Naive thymus-derived CD4-positive, alpha-beta T cell (primary cell): ENCODE measurements around the gene SHISA9. TPM values are rescaled to one million over a fixed set of nuclear protein-coding genes. Genes with fewer than 3 reads are reported as not detected.

Source experiments
- ATAC-seq: fragments of 150-1000 bp; cut with Tn5 transposase; 2 replicates; pipeline ENCODE4 v1.10.0; 2021; ENCODE audit warnings: mild to moderate bottlenecking, moderate library complexity
- CTCF ChIA-PET: fragments of 350-600 bp; sonication (Branson Sonifier 250); formaldehyde crosslinking; loops from one replicate; lab custom pipeline; 2021; ENCODE audit warnings: antibody characterized with exemption; lab: Charles Lee
- POLR2A ChIA-PET: fragments of 350-600 bp; sonication (Branson Sonifier 250); formaldehyde crosslinking; loops from one replicate; lab custom pipeline; 2021; ENCODE audit warnings: antibody characterized with exemption, inconsistent platforms; lab: Charles Lee
- DNase-seq, 9 donors: peaks; one replicate each; pipeline versions ENCODE4 v3.0.0 to v3.0.0-alpha.2; 2020 to 2022; ENCODE audit warnings: mixed read lengths in 1 of 9
- H3K27ac ChIP-seq: one replicate; pipeline ENCODE4 v1.7.0; 2013; ENCODE audit warnings: mild to moderate bottlenecking, low read depth, low read length, moderate library complexity
- H3K27me3 ChIP-seq, 2 donors: one replicate each; pipeline ENCODE4 v1.7.0; 2013; ENCODE audit warnings: low read length in 2 of 2, mild to moderate bottlenecking in 2 of 2, moderate library complexity in 2 of 2; ENCODE audit not compliant: control insufficient read depth in 2 of 2, insufficient read depth in 2 of 2
- H3K36me3 ChIP-seq, 3 experiments: 1 replicate in 2 of 3; 2 replicates in 1 of 3; pipeline ENCODE4 v1.7.0; 2013; ENCODE audit warnings: low read length in 3 of 3, mild to moderate bottlenecking in 3 of 3, moderate library complexity in 1 of 3; ENCODE audit not compliant: insufficient read depth in 3 of 3, control insufficient read depth in 2 of 3
- H3K4me1 ChIP-seq, 2 donors: one replicate each; pipeline ENCODE4 v1.7.0; 2013; ENCODE audit warnings: low read length in 2 of 2, mild to moderate bottlenecking in 2 of 2, moderate library complexity in 1 of 2; ENCODE audit not compliant: control insufficient read depth in 2 of 2, insufficient read depth in 2 of 2
- H3K4me3 ChIP-seq: 2 replicates; pipeline ENCODE4 v1.7.0; 2013; ENCODE audit warnings: mild to moderate bottlenecking, low read length
- H3K9me3 ChIP-seq, 3 experiments: 1 replicate in 2 of 3; 2 replicates in 1 of 3; pipeline ENCODE4 v1.7.0; 2013; ENCODE audit warnings: low read length in 3 of 3; ENCODE audit not compliant: control insufficient read depth in 2 of 3
- H3K27ac Mint-ChIP-seq, 9 donors: one replicate each; pipeline ENCODE4 v1.8.0; 2020 to 2022; ENCODE audit warnings: mixed read lengths in 9 of 9, mild to moderate bottlenecking in 8 of 9, moderate library complexity in 5 of 9, inconsistent platforms in 2 of 9
- H3K27me3 Mint-ChIP-seq, 5 donors: one replicate each; pipeline ENCODE4 v1.8.0; 2021 to 2022; ENCODE audit warnings: mixed read lengths in 5 of 5, mild to moderate bottlenecking in 1 of 5
- H3K36me3 Mint-ChIP-seq, 5 donors: one replicate each; pipeline ENCODE4 v1.8.0; 2020 to 2022; ENCODE audit warnings: mixed read lengths in 5 of 5, mild to moderate bottlenecking in 3 of 5, inconsistent platforms in 1 of 5
- H3K4me1 Mint-ChIP-seq, 7 donors: one replicate each; pipeline ENCODE4 v1.8.0; 2020 to 2022; ENCODE audit warnings: mixed read lengths in 7 of 7, mild to moderate bottlenecking in 3 of 7, inconsistent platforms in 1 of 7
- H3K4me3 Mint-ChIP-seq, 10 donors: one replicate each; pipeline ENCODE4 v1.8.0; 2020 to 2022; ENCODE audit warnings: mild to moderate bottlenecking in 10 of 10, mixed read lengths in 10 of 10, moderate library complexity in 6 of 10, inconsistent platforms in 2 of 10
- H3K9me3 Mint-ChIP-seq, 11 donors: one replicate each; pipeline ENCODE4 v1.8.0; 2020 to 2022; ENCODE audit warnings: mixed read lengths in 11 of 11, mild to moderate bottlenecking in 4 of 11, inconsistent platforms in 1 of 11, moderate library complexity in 1 of 11
- intact Hi-C, 2 donors: fragments of 100-400 bp; cut with micrococcal nuclease; formaldehyde crosslinking; loops; one replicate each; pipeline ENCODE4 v1.15.1; 2023
- polyA plus RNA-seq, 2 donors: library from polyadenylated mRNA; unstranded; fragments of 300-500 nt; fragmentation: Illumina TruSeq; gene quantifications; one replicate each; pipeline ENCODE4 v1.2.3, GENCODE V29; 2021
- total RNA-seq, 6 experiments: library from RNA in 5 of 6; stranded (reverse) in 5 of 6; gene quantifications; 1 replicate in 5 of 6; 2 replicates in 1 of 6; pipeline ENCODE4 v1.2.3 and lab custom pipeline; 2021 to 2026

SHISA9 gene
- total and polyA plus RNA-seq, 7 experiments from 2014 or later, result 0.05 TPM; not detected in 6

DNA sequence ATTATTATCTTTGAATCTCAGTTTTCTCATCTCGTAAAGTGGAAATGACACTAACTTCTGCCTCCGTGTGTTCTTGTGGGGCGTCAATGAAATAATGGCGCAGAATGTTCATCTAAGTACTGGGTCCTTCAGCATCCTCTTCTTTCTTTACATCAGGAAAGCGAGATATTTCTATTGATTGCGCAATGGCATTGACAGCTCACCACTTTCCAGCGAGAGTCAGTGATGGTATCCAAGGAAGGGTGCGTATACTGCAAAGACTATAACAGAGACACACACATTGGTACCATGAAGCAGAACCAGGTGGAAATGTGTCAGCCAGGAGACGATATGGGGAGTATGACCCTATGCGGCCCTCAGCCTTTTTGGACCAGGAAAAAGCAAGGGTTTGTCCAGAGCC is 162.1 kb downstream of the SHISA9 start:
- Histone ChIP-seq H3K9me3 (no peaks in the 10 kb centered on the region), H3K27me3 (no peaks in the 10 kb centered on the region), H3K4me3 (no peak overlapping the region), H3K4me1 (no peaks in the 10 kb centered on the region), H3K27ac (no peak overlapping the region), H3K36me3 (no peaks in the 10 kb centered on the region)
- H3K4me3 Mint-ChIP-seq, result no peak overlapping the region
- no peaks in the 10 kb centered on the region for H3K4me1 Mint-ChIP-seq
- peaks cover 0 to 5% (median 0%) of the 10 kb centered on the region in 5 donors for H3K36me3 Mint-ChIP-seq
- intact Hi-C loops, result no loop called here
- DNase-seq (no peak), ATAC-seq (no peak)
- ChIA-PET CTCF (no interaction called here), POLR2A (no interaction called here)
- peaks cover 0 to 23% (median 3%) of the 10 kb centered on the region in 5 donors for H3K27me3 Mint-ChIP-seq
- H3K27ac Mint-ChIP-seq, result no peak overlapping the region
- H3K9me3 Mint-ChIP-seq, result peaks cover 0 to 28% (median 12%) of the 10 kb centered on the region in 11 donors

DNA sequence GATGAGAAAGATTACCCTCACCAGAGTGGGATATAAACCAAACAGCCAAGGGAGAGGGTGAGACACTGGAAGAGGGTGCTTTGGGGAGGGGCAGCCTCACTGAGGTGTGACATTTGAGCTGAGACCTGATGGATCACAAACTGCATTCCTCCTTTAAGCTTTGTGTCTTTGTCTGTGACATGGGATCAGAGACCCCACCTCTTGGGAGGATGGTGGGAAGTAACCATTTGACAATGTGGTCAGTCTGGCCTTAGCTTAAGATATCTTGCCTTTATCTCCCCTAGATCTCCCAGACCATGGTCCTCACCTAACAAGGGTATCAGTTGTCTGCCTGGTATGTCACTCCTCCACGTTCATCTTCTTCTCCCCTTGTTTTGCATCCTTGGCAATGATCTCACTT is 163.4 kb downstream of the SHISA9 start:
- DNase-seq (no peak), ATAC-seq (no peak)
- Histone ChIP-seq H3K4me1 (no peaks in the 10 kb centered on the region), H3K27ac (no peak overlapping the region), H3K36me3 (no peaks in the 10 kb centered on the region), H3K4me3 (no peak overlapping the region), H3K27me3 (no peaks in the 10 kb centered on the region), H3K9me3 (no peaks in the 10 kb centered on the region)
- Mint-ChIP-seq H3K36me3 (peaks cover 0 to 5% (median 0%) of the 10 kb centered on the region in 5 donors), H3K27me3 (peaks cover 0 to 21% (median 3%) of the 10 kb centered on the region in 5 donors), H3K4me1 (no peaks in the 10 kb centered on the region), H3K27ac (no peak overlapping the region), H3K4me3 (no peak overlapping the region), H3K9me3 (peaks cover 0 to 28% (median 14%) of the 10 kb centered on the region in 11 donors)
- ChIA-PET CTCF (no interaction called here), POLR2A (no interaction called here)
- intact Hi-C loops, result no loop called here

DNA sequence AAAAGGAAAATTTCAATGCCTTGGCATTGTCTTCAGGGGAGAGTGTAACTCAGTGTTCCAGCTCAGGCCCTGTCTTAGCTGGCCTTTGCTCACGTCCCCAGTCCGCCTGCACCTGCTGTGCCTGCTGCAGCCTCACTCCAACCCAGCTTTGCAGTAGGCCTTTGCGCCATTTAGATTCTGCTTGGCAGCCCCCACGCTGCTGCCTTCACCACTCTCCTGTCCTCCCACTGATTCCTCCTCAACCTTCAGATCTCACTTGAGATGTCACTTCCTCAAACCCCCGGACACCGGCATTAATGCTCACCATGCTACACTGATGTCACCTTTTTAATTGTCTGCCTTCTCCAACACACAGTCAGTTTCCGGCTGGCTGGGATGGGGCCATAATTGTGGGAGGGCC is 166.2 kb downstream of the SHISA9 start:
- no peak overlapping the region for H3K27ac ChIP-seq
- H3K4me3 ChIP-seq, result no peak overlapping the region
- Mint-ChIP-seq H3K4me1 (no peaks in the 10 kb centered on the region), H3K4me3 (no peak overlapping the region), H3K9me3 (peaks cover 0 to 30% (median 14%) of the 10 kb centered on the region in 11 donors), H3K27me3 (peaks cover 0 to 34% (median 3%) of the 10 kb centered on the region in 5 donors), H3K27ac (no peak overlapping the region), H3K36me3 (peaks cover 0 to 5% (median 0%) of the 10 kb centered on the region in 5 donors)
- ATAC-seq (no peak), DNase-seq (no peak)
- H3K27me3 ChIP-seq, result no peaks in the 10 kb centered on the region
- no peaks in the 10 kb centered on the region for H3K4me1 ChIP-seq
- CTCF ChIA-PET, result no interaction called here
- intact Hi-C loops, result no loop called here
- POLR2A ChIA-PET, result no interaction called here
- no peaks in the 10 kb centered on the region for H3K9me3 ChIP-seq
- H3K36me3 ChIP-seq, result no peaks in the 10 kb centered on the region

DNA sequence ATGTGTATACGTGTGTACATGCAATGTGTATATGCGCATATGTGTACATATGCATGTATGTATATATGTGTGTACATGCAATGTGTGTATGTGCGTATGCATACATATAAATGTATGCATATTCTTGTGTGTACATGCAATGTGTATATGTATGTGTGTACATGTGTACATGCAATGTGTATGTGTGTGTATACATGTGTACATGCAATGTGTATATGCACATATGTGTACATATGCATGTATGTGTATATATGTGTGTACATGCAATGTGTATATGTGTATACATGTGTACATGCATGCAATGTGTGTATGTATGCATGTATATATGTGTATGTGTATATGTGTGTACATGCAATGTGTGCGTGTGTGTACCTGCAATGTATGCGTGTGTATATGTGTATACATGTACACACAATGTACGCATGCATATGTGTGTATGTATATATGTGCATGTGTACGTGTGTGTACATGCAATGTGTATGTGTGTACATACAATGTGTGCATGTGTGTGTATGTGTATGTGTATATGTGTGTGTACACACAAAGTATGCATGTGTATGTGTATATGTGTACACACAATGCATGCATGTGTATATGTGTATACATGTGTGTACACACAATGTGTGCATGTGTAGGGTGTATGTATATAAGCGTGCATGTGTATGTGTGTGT is 167.7 kb downstream of the SHISA9 start:
- Mint-ChIP-seq H3K9me3 (peaks cover 0 to 34% (median 14%) of the 10 kb centered on the region in 11 donors), H3K4me3 (no peak overlapping the region), H3K36me3 (peaks cover 0 to 5% (median 0%) of the 10 kb centered on the region in 5 donors), H3K27ac (no peak overlapping the region), H3K4me1 (no peaks in the 10 kb centered on the region), H3K27me3 (peaks cover 0 to 40% (median 9%) of the 10 kb centered on the region in 5 donors)
- Histone ChIP-seq H3K36me3 (no peaks in the 10 kb centered on the region), H3K9me3 (no peaks in the 10 kb centered on the region), H3K4me3 (no peak overlapping the region), H3K4me1 (no peaks in the 10 kb centered on the region), H3K27ac (no peak overlapping the region), H3K27me3 (no peaks in the 10 kb centered on the region)
- intact Hi-C loops, result no loop called here
- CTCF ChIA-PET, result no interaction called here
- ATAC-seq, result no peak
- POLR2A ChIA-PET, result no interaction called here
- no peak for DNase-seq

DNA sequence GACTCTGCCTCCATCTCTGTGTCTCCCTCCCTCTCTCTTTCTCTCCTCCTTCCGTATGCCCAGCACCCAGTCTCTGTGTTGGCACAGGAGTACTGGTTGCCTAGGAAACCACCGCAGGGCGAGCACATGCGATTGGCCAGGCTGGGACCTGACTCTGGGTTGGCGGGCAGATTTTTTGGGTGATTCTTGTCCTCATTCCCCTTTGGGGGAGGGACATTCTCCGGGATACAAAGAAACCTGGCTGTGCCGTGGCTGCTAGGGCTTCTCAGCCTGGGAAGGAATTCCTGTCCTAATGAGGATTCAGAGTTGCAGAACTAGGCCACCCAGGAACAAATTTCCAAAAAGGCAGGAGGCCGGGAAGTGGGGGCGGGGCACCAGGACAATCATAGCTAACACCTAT is 168.9 kb downstream of the SHISA9 start:
- no peak for ATAC-seq
- Histone ChIP-seq H3K4me1 (no peaks in the 10 kb centered on the region), H3K36me3 (no peaks in the 10 kb centered on the region), H3K27me3 (no peaks in the 10 kb centered on the region), H3K4me3 (no peak overlapping the region), H3K27ac (no peak overlapping the region), H3K9me3 (no peaks in the 10 kb centered on the region)
- Mint-ChIP-seq H3K36me3 (peaks cover 0 to 5% (median 0%) of the 10 kb centered on the region in 5 donors), H3K4me3 (no peak overlapping the region), H3K27ac (peak overlapping the region in 1 of 9 donors; percentile 14), H3K9me3 (peaks cover 0 to 34% (median 13%) of the 10 kb centered on the region in 11 donors), H3K27me3 (peaks cover 0 to 40% (median 9%) of the 10 kb centered on the region in 5 donors), H3K4me1 (no peaks in the 10 kb centered on the region)
- ChIA-PET POLR2A (no interaction called here), CTCF (no interaction called here)
- no peak for DNase-seq
- intact Hi-C loops, result no loop called here

DNA sequence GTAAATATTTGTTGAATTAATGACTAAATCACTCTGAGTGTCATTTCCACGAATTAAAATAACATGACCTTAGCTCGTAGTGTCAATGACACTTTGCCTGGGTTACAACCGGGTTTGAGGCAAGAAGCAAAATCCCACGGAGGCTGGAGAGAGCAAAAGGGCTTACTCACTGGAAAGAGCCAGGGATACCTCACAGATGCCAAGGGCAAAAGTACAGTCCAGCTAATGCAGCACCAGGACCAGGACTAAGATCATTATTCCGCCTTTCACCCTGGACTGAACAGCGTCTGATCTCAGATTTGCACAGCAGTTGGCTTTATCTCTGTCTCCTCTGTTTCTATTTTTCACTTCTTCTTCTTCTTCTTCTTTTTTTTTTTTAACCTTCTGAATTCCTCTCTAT is 175.5 kb downstream of the SHISA9 start:
- H3K27ac ChIP-seq, result no peak overlapping the region
- no peaks in the 10 kb centered on the region for H3K27me3 ChIP-seq
- H3K4me1 ChIP-seq, result no peaks in the 10 kb centered on the region
- no peaks in the 10 kb centered on the region for H3K36me3 ChIP-seq
- POLR2A ChIA-PET, result no interaction called here
- CTCF ChIA-PET, result no interaction called here
- intact Hi-C loops, result no loop called here
- DNase-seq (no peak), ATAC-seq (no peak)
- H3K4me3 ChIP-seq, result no peak overlapping the region
- no peaks in the 10 kb centered on the region for H3K4me1 Mint-ChIP-seq
- H3K36me3 Mint-ChIP-seq, result no peaks in the 10 kb centered on the region
- H3K4me3 Mint-ChIP-seq, result no peak overlapping the region
- H3K9me3 ChIP-seq, result no peaks in the 10 kb centered on the region
- H3K27ac Mint-ChIP-seq, result no peak overlapping the region
- peaks cover 0 to 22% (median 8%) of the 10 kb centered on the region in 11 donors for H3K9me3 Mint-ChIP-seq
- peaks cover 0 to 25% (median 9%) of the 10 kb centered on the region in 5 donors for H3K27me3 Mint-ChIP-seq

DNA sequence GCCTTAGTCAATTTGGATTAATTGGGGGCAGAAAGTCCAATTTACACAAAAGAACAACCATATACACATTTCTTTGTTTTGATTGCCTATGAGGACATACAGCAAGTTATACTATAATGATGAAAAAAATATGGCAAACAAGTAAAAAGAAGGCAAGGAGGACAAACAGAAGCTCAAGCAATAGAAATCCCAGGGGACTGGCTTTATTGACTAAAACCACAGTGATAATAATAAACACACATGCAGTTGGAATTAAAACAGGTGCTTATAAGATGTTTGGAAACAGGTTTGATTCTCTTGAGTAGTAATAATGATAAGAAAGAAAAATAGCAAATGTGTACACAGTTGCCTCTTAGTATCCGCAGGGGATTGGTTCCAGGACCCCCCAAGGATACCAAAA is 176.4 kb downstream of the SHISA9 start:
- intact Hi-C loops, result no loop called here
- no peaks in the 10 kb centered on the region for H3K36me3 Mint-ChIP-seq

More for the DNA sequence above, 176.4 kb downstream of the SHISA9 start:
- Mint-ChIP-seq H3K4me3 (no peak overlapping the region), H3K27ac (no peak overlapping the region), H3K27me3 (peaks cover 0 to 23% (median 9%) of the 10 kb centered on the region in 5 donors), H3K9me3 (peaks cover 0 to 22% (median 7%) of the 10 kb centered on the region in 11 donors), H3K4me1 (no peaks in the 10 kb centered on the region)
- no peaks in the 10 kb centered on the region for H3K4me1 ChIP-seq
- ChIA-PET POLR2A (no interaction called here), CTCF (no interaction called here)
- DNase-seq (no peak), ATAC-seq (no peak)
- H3K27ac ChIP-seq, result no peak overlapping the region
- no peaks in the 10 kb centered on the region for H3K36me3 ChIP-seq
- no peaks in the 10 kb centered on the region for H3K27me3 ChIP-seq
- no peak overlapping the region for H3K4me3 ChIP-seq
- no peaks in the 10 kb centered on the region for H3K9me3 ChIP-seq
